Endodermal cell (in vitro differentiated cells): ENCODE measurements around the gene NCK2. TPM values are rescaled to one million over a fixed set of nuclear protein-coding genes. Genes with fewer than 3 reads are reported as not detected.

Source experiments
- DNase-seq: peaks from one replicate; pipeline ENCODE4 v3.0.0-alpha.2; 2017
- H3K27ac ChIP-seq: 2 replicates; pipeline ENCODE4 v1.5.1; 2013; ENCODE audit warnings: mild to moderate bottlenecking, low read depth, low read length, moderate library complexity
- H3K27me3 ChIP-seq: 2 replicates; pipeline ENCODE4 v1.6.1; 2013; ENCODE audit warnings: mild to moderate bottlenecking, low read length, moderate library complexity; ENCODE audit not compliant: insufficient read depth, control insufficient read depth, poor library complexity, severe bottlenecking
- H3K36me3 ChIP-seq: 2 replicates; pipeline ENCODE4 v1.7.0; 2013; ENCODE audit warnings: mild to moderate bottlenecking, low read length, moderate library complexity; ENCODE audit not compliant: control insufficient read depth, insufficient read depth
- H3K4me1 ChIP-seq: one replicate; pipeline ENCODE4 v1.7.0; 2013; ENCODE audit warnings: low read length; ENCODE audit not compliant: control insufficient read depth, insufficient read depth
- H3K4me3 ChIP-seq: 2 replicates; pipeline ENCODE4 v1.5.1; 2013; ENCODE audit warnings: mild to moderate bottlenecking, low read length, moderate library complexity
- H3K9ac ChIP-seq: 2 replicates; pipeline ENCODE4 v1.6.1; 2013; ENCODE audit warnings: mild to moderate bottlenecking, low read length, moderate library complexity; ENCODE audit not compliant: poor library complexity, severe bottlenecking; ENCODE audit errors: extremely low read depth
- H3K9me3 ChIP-seq: 2 replicates; pipeline ENCODE4 v1.6.1; 2013; ENCODE audit warnings: mild to moderate bottlenecking, low read length, moderate library complexity; ENCODE audit not compliant: control insufficient read depth
- H3K27ac Mint-ChIP-seq: 2 replicates; pipeline ENCODE4 v1.8.0; 2020; ENCODE audit warnings: mixed read lengths
- H3K27me3 Mint-ChIP-seq: 2 replicates; pipeline ENCODE4 v1.8.0; 2021; ENCODE audit warnings: mild to moderate bottlenecking, mixed read lengths; ENCODE audit not compliant: insufficient read depth
- H3K36me3 Mint-ChIP-seq: 2 replicates; pipeline ENCODE4 v1.8.0; 2020; ENCODE audit warnings: low read depth, mixed read lengths
- H3K4me1 Mint-ChIP-seq: 2 replicates; pipeline ENCODE4 v1.8.0; 2020; ENCODE audit warnings: mixed read lengths
- H3K4me3 Mint-ChIP-seq: 2 replicates; pipeline ENCODE4 v1.8.0; 2020; ENCODE audit warnings: mild to moderate bottlenecking, moderate library complexity, mixed read lengths
- H3K9me3 Mint-ChIP-seq: 2 replicates; pipeline ENCODE4 v1.8.0; 2020; ENCODE audit warnings: mild to moderate bottlenecking, mixed read lengths
- WGBS, 2 experiments: methylation state at CpG; one replicate each; pipeline versions ENCODE4 v1.1.5 to v1.1.7; 2013; ENCODE audit warnings: missing lambda C conversion rate in 2 of 2, mixed read lengths in 1 of 2; ENCODE audit not compliant: insufficient coverage in 1 of 2, insufficient read length in 1 of 2; 5-methylcytosine and 5-hydroxymethylcytosine counted together
- total RNA-seq, 2 donors: library from RNA; stranded (reverse); fragmentation: NEBNext Ultra II Directional in 1 of 2; extraction: Animal tissue kit (Norgen Biotek cat#: 25700) in 1 of 2; gene quantifications; 2 replicates in 1 of 2; 3 replicates in 1 of 2; pipeline ENCODE4 v1.2.1, GENCODE V29; 2021
- TF ChIP-seq, protein P1 (sequence below): fragments of 200-600 bp; sonication (generic); conservative IDR thresholded peaks from 2 replicates; pipeline ENCODE4 v1.5.0; 2021; ENCODE audit warnings: antibody characterized with exemption, mild to moderate bottlenecking

NCK2 gene
- total RNA-seq, 2 donors from 2014 or later, result 58.9 to 63.8 TPM

DNA sequence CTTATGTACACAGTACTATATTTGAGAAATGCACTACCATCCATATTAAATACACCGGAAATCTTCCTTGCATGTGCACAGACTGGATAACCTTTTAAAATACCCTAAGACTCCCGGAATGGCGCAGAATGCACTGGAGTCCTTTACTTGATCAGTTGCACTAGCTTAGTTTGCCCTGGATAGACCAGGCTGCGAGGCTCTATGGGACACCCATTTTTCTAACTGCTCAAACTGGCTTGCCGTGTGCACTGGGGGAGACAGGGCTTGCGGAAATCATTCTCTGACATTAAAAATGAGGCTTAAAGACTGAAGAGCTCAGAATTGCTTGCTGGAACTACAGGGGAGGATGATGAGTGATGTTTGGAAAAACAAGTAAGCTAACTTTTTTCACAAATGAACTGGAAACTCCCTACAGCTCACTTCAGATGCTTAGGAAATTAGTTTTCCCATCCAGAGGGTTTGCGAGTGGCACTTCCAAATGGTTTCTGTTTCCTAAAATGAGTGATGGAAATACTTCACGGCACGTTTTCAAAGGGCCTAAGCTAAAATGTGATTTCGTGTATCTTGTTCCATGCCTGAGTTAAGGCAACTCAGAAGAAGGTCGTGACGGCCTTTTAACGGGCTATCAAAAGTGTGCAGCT, 2.7 kb downstream of the NCK2 start:
- Mint-ChIP-seq H3K4me3 (peak overlapping the region; percentile 84), H3K4me1 (peaks cover 31% of the 10 kb centered on the region), H3K36me3 (peaks cover 18% of the 10 kb centered on the region), H3K27ac (peak overlapping the region; percentile 16), H3K9me3 (no peaks in the 10 kb centered on the region), H3K27me3 (peaks cover 6% of the 10 kb centered on the region)
- peaks cover 10% of the 10 kb centered on the region for H3K4me1 ChIP-seq
- TF ChIP-seq, protein P1, sequence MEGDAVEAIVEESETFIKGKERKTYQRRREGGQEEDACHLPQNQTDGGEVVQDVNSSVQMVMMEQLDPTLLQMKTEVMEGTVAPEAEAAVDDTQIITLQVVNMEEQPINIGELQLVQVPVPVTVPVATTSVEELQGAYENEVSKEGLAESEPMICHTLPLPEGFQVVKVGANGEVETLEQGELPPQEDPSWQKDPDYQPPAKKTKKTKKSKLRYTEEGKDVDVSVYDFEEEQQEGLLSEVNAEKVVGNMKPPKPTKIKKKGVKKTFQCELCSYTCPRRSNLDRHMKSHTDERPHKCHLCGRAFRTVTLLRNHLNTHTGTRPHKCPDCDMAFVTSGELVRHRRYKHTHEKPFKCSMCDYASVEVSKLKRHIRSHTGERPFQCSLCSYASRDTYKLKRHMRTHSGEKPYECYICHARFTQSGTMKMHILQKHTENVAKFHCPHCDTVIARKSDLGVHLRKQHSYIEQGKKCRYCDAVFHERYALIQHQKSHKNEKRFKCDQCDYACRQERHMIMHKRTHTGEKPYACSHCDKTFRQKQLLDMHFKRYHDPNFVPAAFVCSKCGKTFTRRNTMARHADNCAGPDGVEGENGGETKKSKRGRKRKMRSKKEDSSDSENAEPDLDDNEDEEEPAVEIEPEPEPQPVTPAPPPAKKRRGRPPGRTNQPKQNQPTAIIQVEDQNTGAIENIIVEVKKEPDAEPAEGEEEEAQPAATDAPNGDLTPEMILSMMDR, result no peak
- H3K4me3 ChIP-seq, result peak overlapping the region; percentile 32
- no peak overlapping the region for H3K27ac ChIP-seq
- H3K36me3 ChIP-seq, result peaks cover 13% of the 10 kb centered on the region
- no peak overlapping the region for H3K9ac ChIP-seq
- DNase-seq, result no peak
- no peaks in the 10 kb centered on the region for H3K27me3 ChIP-seq
- no peaks in the 10 kb centered on the region for H3K9me3 ChIP-seq
- WGBS, 2 experiments, result 91 to 95% methylated on average over 13 of the region's 13 CpGs

DNA sequence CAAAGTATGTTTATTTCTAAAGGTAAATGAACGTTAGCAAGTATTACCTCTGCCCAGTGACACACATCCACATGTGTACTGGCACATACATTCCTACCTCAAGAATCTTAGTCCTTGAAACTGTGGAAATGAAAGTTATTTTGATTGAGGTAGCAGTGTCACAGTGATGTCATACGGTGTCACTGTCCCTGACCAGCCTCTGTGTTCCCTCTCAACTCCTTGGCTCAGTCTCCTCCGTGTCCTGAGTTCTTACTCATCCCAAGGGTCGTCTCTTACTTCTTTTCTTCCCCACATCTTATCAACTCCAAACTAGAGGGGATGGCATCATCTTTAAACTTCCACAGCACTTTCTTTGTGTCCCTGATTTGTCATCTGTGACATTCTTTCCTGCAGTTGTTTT, 3.3 kb downstream of the NCK2 start:
- no peak overlapping the region for H3K27ac ChIP-seq
- no peak for DNase-seq
- H3K27me3 ChIP-seq, result no peaks in the 10 kb centered on the region
- H3K9me3 ChIP-seq, result no peaks in the 10 kb centered on the region
- H3K36me3 ChIP-seq, result peaks cover 13% of the 10 kb centered on the region
- Mint-ChIP-seq H3K36me3 (peaks cover 22% of the 10 kb centered on the region), H3K4me1 (peaks cover 31% of the 10 kb centered on the region), H3K4me3 (no peak overlapping the region), H3K27me3 (peaks cover 2% of the 10 kb centered on the region), H3K9me3 (no peaks in the 10 kb centered on the region), H3K27ac (no peak overlapping the region)
- TF ChIP-seq, protein P1, result no peak
- H3K9ac ChIP-seq, result no peak overlapping the region
- peak overlapping the region; percentile 32 for H3K4me3 ChIP-seq
- peaks cover 11% of the 10 kb centered on the region for H3K4me1 ChIP-seq
- 81 to 96% methylated on average over 2 to 4 of the region's 4 CpGs for WGBS, 2 experiments

DNA sequence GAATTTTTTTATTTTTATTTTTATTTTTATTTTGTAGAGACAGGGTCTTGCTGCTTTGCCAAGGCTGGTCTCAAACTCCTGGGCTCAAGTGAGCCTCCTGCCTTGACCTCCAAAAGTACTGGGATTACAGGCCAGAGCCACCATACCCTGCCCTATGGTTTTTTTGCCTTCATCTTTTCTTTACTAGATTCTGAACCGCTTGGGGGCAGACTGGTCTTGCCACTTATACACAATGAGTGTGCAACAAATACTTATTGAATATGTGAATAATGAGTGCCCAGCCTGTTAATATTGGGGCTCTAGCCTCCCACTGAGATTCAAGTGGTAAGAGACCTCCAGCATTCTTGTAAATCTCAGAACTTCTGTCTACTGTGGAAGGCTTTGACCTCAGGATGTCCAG, 3.9 kb downstream of the NCK2 start:
- 92% methylated on average over 1 of the region's 1 CpG; no CpG with 5 or more reads in 1 of the 2 experiments for WGBS, 2 experiments
- Histone ChIP-seq H3K4me3 (no peak overlapping the region), H3K9ac (no peak overlapping the region), H3K9me3 (no peaks in the 10 kb centered on the region), H3K27ac (no peak overlapping the region), H3K36me3 (peaks cover 19% of the 10 kb centered on the region), H3K4me1 (peaks cover 13% of the 10 kb centered on the region), H3K27me3 (no peaks in the 10 kb centered on the region)
- Mint-ChIP-seq H3K27me3 (no peaks in the 10 kb centered on the region), H3K4me1 (peaks cover 33% of the 10 kb centered on the region), H3K4me3 (no peak overlapping the region), H3K9me3 (no peaks in the 10 kb centered on the region), H3K36me3 (peaks cover 22% of the 10 kb centered on the region), H3K27ac (no peak overlapping the region)
- peak; percentile 7 for DNase-seq
- TF ChIP-seq, protein P1, result no peak
